ENCODE data around the gene RPS27.
"Not testable (repeated sequence)": the region's sequence is repeated elsewhere in the genome, so short reads cannot be mapped to it uniquely, and the experiment has no call there.

DNA sequence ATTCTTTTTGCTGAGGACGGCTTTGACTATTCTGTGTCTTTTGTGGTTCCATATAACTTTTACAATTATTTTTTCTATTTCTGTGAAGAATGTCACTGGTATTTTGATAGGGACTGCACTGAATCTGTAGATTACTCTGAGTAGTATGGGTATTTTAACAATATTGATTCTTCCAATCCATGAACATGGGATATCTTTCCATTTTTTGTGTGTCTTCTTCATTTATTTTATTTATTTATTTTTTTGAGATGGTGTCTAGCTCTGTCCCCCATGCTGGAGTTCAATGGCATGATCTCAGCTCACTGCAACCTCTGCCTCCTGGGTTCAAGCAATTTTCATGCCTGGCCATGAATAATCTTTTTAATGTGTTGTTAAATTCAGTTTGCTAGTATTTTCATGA, 43.1 kb downstream of the RPS27 start:
- TF ChIP-seq, protein P1, sequence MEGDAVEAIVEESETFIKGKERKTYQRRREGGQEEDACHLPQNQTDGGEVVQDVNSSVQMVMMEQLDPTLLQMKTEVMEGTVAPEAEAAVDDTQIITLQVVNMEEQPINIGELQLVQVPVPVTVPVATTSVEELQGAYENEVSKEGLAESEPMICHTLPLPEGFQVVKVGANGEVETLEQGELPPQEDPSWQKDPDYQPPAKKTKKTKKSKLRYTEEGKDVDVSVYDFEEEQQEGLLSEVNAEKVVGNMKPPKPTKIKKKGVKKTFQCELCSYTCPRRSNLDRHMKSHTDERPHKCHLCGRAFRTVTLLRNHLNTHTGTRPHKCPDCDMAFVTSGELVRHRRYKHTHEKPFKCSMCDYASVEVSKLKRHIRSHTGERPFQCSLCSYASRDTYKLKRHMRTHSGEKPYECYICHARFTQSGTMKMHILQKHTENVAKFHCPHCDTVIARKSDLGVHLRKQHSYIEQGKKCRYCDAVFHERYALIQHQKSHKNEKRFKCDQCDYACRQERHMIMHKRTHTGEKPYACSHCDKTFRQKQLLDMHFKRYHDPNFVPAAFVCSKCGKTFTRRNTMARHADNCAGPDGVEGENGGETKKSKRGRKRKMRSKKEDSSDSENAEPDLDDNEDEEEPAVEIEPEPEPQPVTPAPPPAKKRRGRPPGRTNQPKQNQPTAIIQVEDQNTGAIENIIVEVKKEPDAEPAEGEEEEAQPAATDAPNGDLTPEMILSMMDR (IDR thresholded peaks at IDR 0.05): not testable (repeated sequence)
- not testable (repeated sequence) for TF ChIP-seq POLR2A (IDR thresholded peaks at IDR 0.05)

All from esophagus squamous epithelium (tissue), 4 donors.